ENCODE data around the gene PCBD2.
A peak's percentile ranks its signal among the peaks of the same experiment; 100 is the strongest.
"Not testable (repeated sequence)": the region's sequence is repeated elsewhere in the genome, so short reads cannot be mapped to it uniquely, and the experiment has no call there.

The PCBD2 gene

DNA sequence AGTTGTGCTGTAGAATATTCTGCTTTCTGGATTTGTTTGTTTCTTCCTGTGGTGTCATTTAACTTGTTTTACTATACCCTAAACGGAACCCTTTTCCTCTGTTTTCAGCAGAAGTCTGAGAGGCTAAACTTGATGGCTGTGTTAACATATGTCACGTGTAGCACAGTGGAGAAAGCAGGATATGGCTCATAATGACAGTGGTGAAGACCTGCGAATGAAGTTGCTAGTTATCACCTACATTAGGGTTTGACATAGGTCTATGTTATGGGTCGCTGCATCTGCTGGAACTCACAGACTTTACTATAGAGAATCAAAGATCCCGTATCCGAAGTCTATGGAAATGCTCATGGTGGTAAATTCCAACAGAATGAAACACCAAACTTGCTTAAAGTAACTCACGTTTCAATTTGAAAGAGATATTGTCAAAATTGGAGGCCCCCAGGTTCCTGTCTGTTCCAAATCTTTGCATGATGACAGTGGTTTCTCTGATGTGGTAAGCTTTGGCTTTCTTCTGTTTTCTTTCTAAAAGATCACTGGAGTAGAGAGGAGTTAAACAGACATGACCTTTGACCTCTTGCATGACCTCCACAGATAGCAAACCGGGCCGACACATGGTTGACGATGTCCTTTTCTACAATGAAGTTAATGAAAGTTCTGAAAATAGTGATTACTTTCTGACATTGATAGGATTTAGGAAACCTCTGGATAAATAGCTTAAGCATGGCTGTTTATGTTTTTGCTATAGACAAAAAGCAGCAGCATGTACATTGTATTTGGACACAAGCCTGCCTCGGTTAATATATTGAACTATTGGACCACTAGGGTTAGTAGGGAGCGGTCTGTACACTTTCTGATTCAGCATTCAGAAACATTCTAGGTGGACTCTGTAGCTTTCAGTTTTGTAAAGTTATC lies 59.7 kb downstream of the PCBD2 start:
- DNase-seq, result no peak

DNA sequence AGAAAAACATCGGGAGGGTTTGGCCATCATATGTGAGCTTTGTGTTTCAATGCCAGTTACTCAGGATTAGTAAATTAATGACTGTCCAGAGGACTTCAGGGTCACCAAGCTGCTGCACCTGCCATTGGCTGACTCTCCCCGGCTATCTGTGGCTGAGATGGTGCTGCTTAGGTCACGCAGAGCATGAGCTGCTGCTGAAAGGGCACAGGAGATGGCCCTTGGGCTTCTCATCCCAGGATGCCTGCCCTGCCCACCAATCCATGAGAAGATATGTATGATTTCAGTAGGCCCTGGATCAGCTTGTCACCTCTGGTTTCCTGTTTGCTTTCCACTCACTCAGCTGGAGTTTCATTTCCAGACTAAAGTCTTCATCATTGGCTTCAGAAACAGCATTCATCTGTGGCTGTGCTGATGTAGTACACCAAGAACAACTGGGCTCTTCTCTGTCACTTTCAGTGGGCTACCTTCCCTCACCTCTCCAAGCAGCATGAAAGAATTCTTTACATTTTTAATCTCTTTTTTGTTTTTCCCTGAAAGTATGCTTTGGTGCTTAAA lies 60.4 kb downstream of the PCBD2 start:
- no peak for DNase-seq

DNA sequence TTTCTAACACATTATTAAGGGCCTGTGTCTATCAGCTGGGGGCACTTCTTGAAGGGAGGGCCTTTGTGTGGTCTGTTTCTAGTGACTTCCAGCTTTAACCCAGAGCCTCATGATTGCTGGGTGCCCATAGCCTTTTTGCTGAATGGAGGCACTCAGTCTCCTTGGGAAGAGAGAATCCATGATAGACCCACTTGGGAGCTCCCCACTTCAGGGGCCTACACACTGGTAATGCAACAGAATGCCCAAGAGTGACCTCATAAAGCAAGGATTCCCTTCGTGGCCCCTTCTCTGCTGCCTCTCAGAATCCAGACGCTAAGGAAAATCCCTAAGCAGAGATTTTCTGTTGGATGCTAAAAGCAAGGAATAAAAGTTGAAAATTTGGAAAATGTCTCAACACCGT lies 62.7 kb downstream of the PCBD2 start, which contains the start of gene CATSPER3:
Gene CATSPER3, plus strand, starts transcription at position 301 of the 400 bp plus-strand sequence. Its CDS starts 85 bp downstream, at position 386.
- no peak for DNase-seq

DNA sequence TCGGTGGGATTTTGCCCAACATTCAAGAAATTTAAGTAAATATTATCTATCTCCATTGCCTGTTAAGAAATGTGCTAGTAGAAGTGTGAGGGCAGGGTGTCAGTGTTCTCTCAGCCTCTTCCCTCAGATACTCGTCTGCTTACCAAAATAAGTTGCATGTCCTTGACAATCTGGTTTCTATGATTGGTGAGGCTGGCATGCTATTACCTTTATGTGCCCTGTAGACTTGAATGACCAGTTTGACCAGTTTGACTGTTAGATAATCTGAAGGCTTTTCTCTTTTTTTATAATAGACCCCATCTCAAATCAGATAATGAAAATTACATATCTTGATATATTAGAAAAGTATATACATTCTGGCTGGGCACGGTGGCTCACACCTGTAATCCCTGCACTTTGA lies 63.1 kb downstream of the PCBD2 start:
- no peak for DNase-seq

DNA sequence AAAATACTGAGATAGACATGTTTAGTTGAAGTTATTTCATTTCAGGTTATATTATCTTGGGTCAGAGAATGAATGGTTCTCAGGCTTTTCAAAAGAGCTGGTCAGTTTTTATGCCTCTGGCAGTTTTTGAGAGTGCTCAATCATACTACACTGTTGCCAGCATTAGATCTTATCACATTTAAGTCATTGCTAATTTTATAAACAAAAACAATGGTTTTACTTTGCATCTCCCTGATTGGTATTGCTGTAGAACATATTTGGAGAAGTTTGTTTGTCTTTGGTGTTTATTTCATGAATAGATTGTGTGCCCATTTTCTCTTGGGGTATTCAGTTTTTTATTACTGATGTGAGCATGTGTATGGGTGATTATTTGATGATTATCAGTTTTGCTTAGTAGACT lies 64.2 kb downstream of the PCBD2 start:
- no peak for DNase-seq

DNA sequence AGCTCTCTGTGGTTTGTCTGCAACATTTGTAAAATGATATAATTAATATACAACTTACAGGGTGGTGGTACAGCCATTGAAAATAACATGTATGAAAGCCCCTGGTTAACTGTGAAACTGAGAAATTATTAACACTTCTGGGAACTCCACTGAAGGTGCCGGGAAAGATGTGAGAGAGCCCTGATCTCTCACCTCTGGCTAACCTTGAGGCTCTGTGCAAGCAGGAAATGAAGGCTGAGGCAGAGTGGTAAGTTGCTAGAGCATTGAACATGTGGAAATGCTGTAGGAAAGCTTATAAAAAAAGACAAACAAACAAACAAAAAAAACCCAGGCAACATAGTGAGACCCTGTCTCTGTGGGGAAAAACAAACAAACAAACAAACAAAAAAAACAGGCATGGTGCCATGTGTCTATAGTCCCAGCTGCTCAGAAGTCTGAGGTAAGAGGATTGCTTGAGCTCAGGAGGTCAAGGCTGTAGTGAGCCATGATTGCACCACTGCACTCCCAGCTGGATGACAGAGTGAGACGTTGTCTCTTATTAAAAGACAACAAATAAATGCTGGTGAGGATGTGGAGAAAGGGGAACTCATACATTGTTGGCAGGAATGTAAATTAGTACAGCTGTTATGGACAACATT lies 70.3 kb downstream of the PCBD2 start:
- no peak for DNase-seq

DNA sequence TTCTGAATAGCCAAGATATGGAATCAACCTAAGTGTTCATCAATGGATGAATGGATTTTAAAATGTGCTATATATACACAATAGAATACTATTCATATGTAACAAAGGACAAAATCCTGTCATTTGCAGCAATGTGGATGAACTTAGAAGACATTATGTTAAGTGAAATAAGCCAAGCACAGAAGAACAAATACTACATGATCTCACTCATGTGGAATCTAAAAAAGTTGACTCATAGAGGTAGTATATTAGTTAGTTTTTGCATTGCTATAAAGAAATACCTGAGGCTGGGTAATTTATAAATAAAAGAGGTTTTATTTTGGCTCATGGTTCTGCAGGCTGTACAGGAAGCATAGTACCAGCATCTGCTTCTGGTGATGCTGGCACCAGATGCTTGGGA lies 70.9 kb downstream of the PCBD2 start:
- no peak for DNase-seq

DNA sequence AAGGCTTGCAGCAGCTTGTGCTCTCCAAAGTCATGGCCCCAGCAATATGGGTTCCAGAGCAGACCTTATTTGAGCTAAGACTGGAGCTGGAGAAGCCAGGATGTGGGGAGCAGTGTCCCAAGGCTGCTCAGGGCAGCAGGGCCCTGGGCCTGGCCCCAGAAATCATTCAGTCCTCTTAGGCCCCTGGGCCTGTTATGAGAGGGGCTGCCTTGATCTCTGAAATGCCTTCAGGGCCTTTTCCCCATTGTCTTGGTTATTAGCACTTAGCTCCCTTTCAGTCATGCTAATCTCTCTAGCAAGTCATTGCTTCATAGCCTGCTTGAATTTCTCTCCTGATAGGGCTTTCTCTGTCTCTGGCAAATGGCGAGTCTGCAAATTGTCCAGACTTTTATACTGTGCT lies 71.9 kb downstream of the PCBD2 start:
- DNase-seq, result no peak

DNA sequence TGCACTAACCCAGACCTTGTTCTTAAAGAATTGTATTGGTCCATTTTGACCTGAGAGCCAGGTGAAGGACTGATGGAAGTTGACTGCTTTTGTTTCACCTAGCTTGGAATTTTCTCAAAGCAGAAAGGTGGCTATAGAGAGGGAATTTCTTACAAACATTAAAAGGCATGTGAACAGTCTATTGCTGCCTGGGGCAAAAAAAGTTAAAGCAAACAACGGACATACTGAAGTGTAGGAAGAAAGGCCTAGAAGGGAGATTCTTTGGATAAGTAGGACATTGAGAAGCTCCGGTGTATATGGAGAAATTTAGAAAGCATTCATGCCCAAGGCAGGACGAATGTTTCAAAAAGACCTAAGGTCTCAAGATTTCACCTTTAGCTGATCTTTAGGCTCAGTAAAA lies 74.5 kb downstream of the PCBD2 start:
- no peak for DNase-seq

DNA sequence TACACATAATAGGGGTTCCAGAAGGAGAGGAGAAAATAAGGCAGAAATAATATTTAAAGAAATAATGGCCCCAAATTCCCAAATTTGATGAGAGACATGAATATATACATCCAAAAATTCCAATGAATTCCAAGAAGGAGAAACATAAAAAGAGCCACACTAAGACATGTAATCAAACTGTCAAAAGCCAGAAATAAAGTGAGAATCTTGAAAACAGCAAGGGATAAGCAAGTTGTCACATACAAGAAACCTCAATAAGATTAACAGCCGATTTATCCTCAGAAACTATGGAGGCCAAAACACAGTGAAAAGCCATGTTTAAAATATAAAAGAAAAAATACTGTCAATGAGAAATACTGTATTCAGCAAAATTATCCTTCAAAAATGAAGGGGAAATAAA lies 77.3 kb downstream of the PCBD2 start:
- no peak for DNase-seq

DNA sequence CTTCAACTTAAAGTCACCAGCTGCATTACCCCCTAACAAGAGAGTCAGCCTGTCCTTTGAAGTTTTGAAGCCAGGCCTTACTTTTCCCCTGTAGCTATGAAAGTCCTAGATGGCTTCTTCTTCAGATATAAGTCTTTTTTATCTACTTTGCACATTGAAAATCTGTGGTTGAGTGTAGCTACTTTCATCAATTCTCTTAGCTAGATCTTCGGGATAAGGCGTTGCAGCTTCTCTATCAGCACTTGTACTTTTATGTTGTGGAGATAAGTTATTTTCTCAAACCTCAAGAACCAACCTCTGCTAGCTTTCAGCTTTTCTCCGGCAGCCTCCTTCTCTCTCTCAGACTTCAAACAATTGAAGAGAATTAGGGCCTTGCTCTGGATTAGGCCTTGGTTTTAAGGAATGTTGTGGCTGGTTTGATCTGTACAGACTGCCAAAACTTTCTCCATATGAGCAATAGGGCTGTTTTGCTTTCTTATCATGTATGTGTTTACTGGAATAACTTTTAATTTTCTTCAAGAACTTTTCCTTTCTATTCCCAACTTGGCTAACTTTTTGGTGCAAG lies 84.4 kb downstream of the PCBD2 start:
- DNase-seq, result peak; percentile 34

DNA sequence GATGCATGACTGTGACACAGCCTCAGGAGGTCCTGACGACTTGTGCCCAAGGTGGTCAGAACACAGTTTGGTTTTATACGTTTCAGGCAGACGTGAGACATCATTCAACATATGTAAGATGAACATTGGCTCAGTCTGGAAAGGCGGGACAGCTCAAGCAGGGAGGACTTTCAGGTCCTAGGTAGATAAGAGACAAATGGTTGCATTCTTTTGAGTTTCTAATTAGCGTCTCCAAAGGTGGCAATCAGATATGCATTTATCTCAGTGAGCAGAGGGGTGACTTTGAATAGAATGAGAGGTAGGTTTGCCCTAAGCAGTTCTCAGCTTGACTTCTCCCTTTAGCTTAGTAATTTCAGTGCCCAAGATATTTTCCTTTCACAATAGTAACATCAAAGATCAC lies 85.3 kb downstream of the PCBD2 start:
- not testable (repeated sequence) for DNase-seq

DNA sequence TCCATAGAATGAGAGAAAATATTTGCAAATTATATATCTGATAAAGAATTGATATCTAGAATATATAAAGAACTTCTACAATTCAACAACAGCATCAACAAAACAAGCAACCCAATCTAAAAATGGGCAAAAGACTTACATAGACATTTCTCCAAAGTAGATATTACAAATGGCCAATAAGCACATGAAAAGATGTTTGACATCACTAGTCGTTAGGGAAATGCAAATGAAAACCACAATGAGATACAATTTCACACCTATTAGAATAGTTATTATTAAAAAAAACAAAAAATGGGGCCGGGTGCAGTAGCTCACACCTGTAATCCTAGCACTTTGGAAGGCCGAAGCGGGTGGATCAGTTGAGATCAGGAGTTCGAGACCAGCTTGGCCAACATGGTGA lies 87.2 kb downstream of the PCBD2 start:
- DNase-seq, result no peak

DNA sequence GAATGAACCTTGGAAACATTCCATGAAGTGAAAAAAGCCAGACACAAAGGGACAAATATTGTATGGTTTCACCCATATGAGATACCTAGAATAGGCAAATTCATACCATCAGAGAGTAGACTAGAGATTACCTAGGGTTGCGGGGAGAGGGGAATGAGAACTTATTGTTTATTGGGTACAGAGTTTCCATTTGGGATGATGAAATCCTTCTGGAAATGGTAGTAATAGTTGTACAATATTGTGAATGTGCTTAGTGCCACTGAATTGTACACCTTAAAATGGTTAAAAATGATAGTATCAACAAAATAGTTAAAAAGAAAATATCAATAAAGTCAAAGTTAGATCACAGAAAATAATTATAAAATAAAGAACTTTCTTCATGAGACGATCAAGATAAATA lies 88.2 kb downstream of the PCBD2 start:
- DNase-seq, result no peak

DNA sequence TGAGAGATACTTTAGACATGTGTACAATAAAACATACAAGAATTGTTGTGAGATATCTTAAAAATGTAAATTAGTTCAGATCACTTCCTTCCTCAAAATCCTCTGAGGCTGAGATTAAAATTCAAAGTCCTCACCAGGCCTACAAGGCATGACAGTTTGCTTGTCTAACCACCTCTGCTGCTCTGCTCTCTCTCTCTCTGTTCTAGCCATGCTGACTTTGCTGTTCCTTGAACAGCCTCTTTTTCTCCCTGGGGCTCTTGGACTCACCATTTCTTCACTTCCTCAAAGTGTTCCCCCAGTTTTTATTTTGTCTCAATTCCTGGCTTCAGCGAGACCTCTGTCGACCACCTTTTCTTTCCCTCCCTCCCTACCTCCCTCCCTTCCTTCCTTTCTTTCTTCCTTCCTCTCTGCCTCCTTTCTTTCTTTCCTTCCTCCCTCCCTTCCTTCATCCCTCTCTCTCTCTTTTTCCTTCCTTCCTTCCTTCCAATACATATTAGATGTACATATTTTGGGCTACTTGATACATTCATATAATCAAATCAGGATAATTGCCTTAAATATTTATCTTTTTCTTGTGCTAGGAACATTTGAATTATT lies 89.7 kb downstream of the PCBD2 start:
- DNase-seq, result no peak

DNA sequence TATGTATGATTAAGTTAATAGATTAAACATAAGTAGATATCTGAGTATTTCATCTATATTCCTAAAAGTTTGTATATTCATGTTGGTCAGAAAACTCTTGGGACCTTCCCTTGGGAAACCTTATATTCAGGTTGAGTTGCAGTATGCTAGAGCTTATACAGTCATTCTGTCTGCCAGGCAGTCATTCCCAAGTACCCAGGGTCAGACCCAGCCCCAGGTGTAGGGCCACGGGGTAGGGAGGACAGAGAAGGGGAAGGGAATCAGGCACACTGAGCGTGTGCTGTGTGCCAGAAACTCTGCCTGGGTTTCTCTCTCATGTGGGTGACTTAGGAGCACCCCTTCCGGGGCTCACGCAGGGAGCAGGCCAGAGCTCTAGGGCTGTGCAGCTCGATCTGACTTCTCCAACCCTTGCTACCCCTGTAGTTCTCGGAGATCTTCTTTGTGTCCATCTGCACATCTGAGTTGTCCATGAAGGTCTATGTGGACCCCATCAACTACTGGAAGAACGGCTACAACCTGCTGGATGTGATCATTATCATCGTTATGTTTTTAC lies 91.0 kb downstream of the PCBD2 start:
- no peak for DNase-seq

DNA sequence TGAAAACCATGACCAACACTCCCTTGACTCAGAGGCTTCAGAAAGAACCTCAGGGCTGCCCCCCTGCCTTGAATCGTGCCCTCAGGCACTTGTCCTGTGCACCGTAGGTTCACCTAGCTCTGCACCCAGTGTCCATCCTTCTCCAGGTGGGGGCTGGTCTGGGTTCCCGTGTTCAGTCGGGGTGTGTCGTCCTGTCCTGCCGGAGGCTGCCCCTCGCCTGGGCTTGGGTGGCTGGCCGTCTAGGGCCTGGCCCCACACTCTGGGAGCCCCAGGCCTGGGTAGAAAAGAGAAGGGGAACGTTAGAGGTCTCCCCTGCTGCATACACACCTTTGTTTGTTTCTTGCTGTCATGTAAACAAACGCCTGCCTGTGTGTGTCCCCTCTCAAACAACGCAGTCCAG lies 92.1 kb downstream of the PCBD2 start:
- DNase-seq, result no peak

DNA sequence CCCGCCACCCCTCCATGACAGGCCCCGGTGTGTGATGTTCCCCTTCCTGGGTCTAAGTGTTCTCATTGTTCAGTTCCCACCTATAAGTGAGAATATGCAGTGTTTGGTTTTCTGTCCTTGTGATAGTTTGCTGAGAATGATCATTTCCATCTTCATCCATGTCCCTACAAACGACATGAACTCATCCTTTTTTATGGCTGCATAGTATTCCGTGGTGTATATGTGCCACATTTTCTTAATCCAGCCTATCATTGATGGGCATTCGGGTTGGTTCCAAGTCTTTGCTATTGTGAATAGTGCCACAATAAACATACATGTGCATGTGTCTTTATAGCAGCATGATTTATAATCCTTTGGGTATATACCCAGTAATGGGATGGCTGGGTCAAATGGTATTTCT lies 93.1 kb downstream of the PCBD2 start:
- DNase-seq, result not testable (repeated sequence)

DNA sequence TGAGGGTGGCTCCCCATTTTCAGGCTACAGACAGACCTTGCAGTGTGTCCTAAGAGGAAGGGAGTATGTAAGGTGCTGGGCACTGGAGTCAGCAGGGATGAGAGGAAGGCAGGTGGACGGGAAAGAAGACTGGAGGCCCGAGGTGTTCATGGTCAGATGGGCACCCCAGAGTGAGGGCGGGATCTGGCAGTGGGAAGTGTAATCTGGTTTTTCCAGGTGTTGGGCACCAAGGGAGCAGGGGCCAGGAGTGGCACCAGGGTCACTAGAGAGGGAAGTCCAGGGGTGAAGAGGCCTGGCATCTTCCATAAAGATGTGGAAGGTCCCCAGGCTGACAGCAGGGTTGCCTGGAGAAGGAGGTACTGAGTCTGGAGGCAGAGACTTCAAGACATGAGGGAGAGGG lies 99.4 kb downstream of the PCBD2 start:
- no peak for DNase-seq

DNA sequence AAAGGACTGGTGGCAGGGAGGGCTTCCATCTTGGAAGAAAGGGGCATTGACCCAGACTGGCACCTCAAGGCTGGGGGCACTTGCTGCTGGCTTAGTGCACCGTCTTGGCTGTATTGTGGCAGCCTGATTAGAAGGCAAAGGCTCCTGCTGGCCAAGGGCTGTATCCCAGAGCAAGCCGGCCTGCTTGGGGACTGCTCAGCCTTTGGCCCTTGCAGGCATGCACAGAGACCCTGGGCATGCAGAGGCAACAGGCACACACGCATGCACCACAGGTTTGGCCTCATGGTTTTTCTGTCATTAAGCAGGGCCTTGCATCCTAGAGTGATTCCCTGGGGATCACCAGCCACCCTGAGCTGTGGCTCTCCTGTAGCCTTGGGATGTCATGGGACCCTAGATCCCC lies 100.1 kb downstream of the PCBD2 start:
- DNase-seq, result no peak

DNA sequence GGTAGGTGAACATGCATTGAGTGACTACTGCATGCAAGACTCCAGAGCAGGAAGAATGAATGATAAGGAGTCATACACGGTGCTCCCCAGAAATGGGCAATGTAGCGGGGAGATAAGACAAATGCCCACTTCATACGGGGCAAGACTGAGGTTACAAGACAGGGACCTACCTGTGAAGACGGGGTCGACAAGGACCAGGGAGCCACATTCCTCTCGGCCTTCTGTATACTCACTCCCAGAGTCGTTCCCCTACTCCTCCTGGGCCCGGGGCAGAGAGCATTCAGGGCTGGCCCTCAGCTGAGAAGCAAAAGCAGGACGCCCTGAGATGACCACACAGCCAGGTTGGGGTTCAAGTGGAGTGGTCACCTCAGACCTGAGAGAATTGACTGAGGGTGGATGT lies 102.4 kb downstream of the PCBD2 start:
- DNase-seq, result no peak

DNA sequence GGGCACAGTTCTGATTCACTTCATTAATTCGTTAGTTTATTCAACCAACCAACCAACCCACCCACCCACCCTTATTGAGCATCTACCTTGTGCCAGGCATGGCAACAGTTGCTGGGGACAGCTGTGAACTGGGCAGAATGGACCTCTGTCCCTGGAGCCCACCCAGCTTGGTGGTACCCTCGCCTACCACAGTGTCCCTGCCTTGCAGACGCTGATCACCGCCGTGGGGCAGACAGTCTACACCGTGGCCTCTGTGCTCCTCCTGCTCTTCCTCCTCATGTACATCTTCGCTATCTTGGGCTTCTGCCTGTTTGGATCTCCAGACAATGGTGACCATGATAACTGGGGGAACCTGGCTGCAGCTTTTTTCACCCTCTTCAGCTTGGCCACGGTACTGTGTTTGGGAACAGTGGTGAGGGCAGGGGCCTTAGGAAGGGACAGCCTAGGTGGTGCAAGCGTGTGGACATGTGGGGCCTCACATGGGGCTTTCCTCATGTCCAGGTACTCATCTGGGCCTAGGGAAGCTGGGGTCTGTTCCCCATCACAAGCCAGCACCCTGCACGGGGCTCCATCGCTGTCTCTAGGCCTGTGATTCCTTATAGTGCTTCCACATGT lies 102.9 kb downstream of the PCBD2 start:
- DNase-seq, result no peak

DNA sequence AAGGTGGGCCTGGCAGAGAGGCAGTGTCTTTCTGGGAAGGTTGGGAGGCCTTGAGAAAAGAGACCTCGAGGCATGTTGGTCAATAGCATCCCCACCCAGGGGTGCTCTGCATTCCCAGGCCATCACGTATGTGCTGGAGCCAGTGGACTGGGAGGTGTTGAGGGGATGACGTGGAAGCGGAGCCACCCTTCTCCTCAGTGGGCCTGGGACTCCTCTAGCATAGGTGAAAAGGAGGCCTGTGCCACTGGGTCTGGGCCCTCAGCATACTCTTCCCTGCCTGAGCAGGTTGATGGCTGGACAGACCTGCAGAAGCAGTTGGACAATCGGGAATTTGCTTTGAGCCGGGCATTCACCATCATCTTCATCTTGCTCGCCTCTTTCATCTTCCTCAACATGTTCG lies 103.6 kb downstream of the PCBD2 start:
- DNase-seq, result no peak

Measured in hematopoietic multipotent progenitor cell treated with erythropoietin and hydrocortisone succinate and interleukin-3 and kit ligand, for 6 days (in vitro differentiated cells).